ENCODE results near the gene CD320. TPM values are rescaled to one million over a fixed set of nuclear protein-coding genes. Genes with fewer than 3 reads are reported as not detected.

The CD320 gene
- polyA plus RNA-seq, 1 donor from 2014 or later: 89.6 TPM

- Histone ChIP-seq H3K36me3 (ENCODE audit: insufficient read depth, low read length) (peaks cover 8% of the 10 kb centered on the region), H3K27me3 (ENCODE audit: insufficient read depth, low read depth, low read length) (no peaks in the 10 kb centered on the region), H3K4me2 (ENCODE audit: low read length) (no peak overlapping the region), H3K9me2 (ENCODE audit: insufficient read depth, low read length) (no peaks in the 10 kb centered on the region), H2AFZ (ENCODE audit: low read depth, low read length) (no peak overlapping the region), H4K20me1 (ENCODE audit: insufficient read depth) (no peaks in the 10 kb centered on the region), H3K9me3 (ENCODE audit: low read length) (no peaks in the 10 kb centered on the region), H3F3A (ENCODE audit: insufficient read depth, low read length, poor library complexity, severe bottlenecking) (no peaks in the 10 kb centered on the region), H3K27ac (ENCODE audit: low read length) (no peak overlapping the region), H3K79me2 (replicated peaks; ENCODE audit: insufficient read depth, low read length) (no peaks in the 10 kb centered on the region), H3K4me3 (ENCODE audit: low read length) (no peak overlapping the region), H3K9ac (ENCODE audit: low read length) (no peak overlapping the region)
- TF ChIP-seq EP300 (conservative IDR thresholded peaks at IDR 0.05; ENCODE audit: poor library complexity, severe bottlenecking) (no peak), TAF1 (IDR thresholded peaks at IDR 0.05; ENCODE audit: low read depth) (no peak), MXI1 (conservative IDR thresholded peaks at IDR 0.05; ENCODE audit: poor library complexity, severe bottlenecking) (no peak), RAD21 (conservative IDR thresholded peaks at IDR 0.05) (no peak), EZH2 (IDR thresholded peaks at IDR 0.05; ENCODE audit: borderline replicate concordance, insufficient read depth, low read length, poor library complexity, severe bottlenecking) (no peak), CTCF (IDR thresholded peaks at IDR 0.05; ENCODE audit: poor library complexity, severe bottlenecking) (no peak), SMC3 (conservative IDR thresholded peaks at IDR 0.05; ENCODE audit: poor library complexity) (no peak), POLR2AphosphoS5 (IDR thresholded peaks at IDR 0.05) (no peak), REST (IDR thresholded peaks at IDR 0.05; ENCODE audit: borderline replicate concordance) (no peak)
Observed at GRCh38 chr19:8253678-8254077, 54.5 kb downstream of the CD320 start.

DNA sequence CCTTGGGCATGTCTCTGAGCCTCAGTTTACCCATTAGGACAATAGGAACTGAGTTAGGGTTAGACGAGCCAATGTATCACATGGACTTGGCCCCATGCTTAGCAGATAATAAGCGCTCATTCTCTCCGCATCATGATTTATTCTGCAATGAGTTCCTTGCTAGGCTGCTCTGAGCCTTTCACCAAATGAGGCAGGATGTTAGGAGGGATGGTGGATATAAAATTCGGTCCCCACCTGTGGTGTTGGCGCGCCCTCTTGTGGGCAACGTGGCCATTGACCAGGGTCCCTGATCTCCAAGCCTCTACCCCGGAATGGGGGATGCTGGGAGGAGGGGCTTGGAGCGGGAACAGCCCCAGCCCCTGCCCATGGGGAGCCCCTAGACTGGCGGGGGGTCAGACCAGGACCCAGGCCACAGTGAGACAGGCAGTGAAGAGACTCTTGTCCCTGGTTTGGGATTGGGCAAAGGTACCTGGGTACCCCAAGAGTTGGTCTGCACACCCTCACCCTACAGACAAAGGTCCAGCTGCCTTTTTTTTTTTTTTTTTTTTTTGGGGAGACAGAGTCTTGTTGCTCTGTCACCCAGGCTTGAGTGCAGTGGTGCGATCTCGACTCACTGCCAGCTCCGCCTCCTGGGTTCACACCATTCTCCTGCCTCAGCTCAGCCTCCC, 55.1 kb downstream of the CD320 start:
- Histone ChIP-seq H3K9me3 (ENCODE audit: low read length) (no peaks in the 10 kb centered on the region), H3K36me3 (ENCODE audit: insufficient read depth, low read length) (peaks cover 8% of the 10 kb centered on the region), H3K27me3 (ENCODE audit: insufficient read depth, low read depth, low read length) (no peaks in the 10 kb centered on the region), H3K9ac (ENCODE audit: low read length) (no peak overlapping the region), H4K20me1 (ENCODE audit: insufficient read depth) (no peaks in the 10 kb centered on the region), H3K4me2 (ENCODE audit: low read length) (no peak overlapping the region), H3K27ac (ENCODE audit: low read length) (no peak overlapping the region), H2AFZ (ENCODE audit: low read depth, low read length) (no peak overlapping the region), H3F3A (ENCODE audit: insufficient read depth, low read length, poor library complexity, severe bottlenecking) (no peaks in the 10 kb centered on the region), H3K4me3 (ENCODE audit: low read length) (no peak overlapping the region), H3K79me2 (replicated peaks; ENCODE audit: insufficient read depth, low read length) (no peaks in the 10 kb centered on the region), H3K9me2 (ENCODE audit: insufficient read depth, low read length) (no peaks in the 10 kb centered on the region)
- TF ChIP-seq RAD21 (conservative IDR thresholded peaks at IDR 0.05) (peak; percentile 96), POLR2AphosphoS5 (IDR thresholded peaks at IDR 0.05) (no peak), CTCF (IDR thresholded peaks at IDR 0.05; ENCODE audit: poor library complexity, severe bottlenecking) (peak; percentile 94), EP300 (conservative IDR thresholded peaks at IDR 0.05; ENCODE audit: poor library complexity, severe bottlenecking) (no peak), SMC3 (conservative IDR thresholded peaks at IDR 0.05; ENCODE audit: poor library complexity) (peak; percentile 88), TAF1 (IDR thresholded peaks at IDR 0.05; ENCODE audit: low read depth) (no peak), MXI1 (conservative IDR thresholded peaks at IDR 0.05; ENCODE audit: poor library complexity, severe bottlenecking) (no peak), EZH2 (IDR thresholded peaks at IDR 0.05; ENCODE audit: borderline replicate concordance, insufficient read depth, low read length, poor library complexity, severe bottlenecking) (no peak), REST (IDR thresholded peaks at IDR 0.05; ENCODE audit: borderline replicate concordance) (no peak)
